ENCODE data around the gene GPER1.

DNA sequence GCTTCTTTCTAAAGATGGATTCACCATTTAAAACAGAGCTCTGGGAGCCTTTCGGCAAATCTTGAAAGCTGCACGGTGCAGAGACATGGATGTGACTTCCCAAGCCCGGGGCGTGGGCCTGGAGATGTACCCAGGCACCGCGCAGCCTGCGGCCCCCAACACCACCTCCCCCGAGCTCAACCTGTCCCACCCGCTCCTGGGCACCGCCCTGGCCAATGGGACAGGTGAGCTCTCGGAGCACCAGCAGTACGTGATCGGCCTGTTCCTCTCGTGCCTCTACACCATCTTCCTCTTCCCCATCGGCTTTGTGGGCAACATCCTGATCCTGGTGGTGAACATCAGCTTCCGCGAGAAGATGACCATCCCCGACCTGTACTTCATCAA lies 3.7 kb downstream of the GPER1 start:
- TF ChIP-seq, protein P1, sequence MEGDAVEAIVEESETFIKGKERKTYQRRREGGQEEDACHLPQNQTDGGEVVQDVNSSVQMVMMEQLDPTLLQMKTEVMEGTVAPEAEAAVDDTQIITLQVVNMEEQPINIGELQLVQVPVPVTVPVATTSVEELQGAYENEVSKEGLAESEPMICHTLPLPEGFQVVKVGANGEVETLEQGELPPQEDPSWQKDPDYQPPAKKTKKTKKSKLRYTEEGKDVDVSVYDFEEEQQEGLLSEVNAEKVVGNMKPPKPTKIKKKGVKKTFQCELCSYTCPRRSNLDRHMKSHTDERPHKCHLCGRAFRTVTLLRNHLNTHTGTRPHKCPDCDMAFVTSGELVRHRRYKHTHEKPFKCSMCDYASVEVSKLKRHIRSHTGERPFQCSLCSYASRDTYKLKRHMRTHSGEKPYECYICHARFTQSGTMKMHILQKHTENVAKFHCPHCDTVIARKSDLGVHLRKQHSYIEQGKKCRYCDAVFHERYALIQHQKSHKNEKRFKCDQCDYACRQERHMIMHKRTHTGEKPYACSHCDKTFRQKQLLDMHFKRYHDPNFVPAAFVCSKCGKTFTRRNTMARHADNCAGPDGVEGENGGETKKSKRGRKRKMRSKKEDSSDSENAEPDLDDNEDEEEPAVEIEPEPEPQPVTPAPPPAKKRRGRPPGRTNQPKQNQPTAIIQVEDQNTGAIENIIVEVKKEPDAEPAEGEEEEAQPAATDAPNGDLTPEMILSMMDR (IDR thresholded peaks at IDR 0.05), result no peak
- TF ChIP-seq EZH2 (IDR thresholded peaks at IDR 0.05) (no peak), EZH2phosphoT487 (IDR thresholded peaks at IDR 0.05) (no peak)
